H1 (cell line): ENCODE data around the gene TACC2. TPM values are rescaled to one million over a fixed set of nuclear protein-coding genes. Genes with fewer than 3 reads are reported as not detected.

ENCODE experiments used
- CTCF ChIA-PET: fragments of 300-600 bp; sonication (Branson Sonifier 250); formaldehyde crosslinking; loops from one replicate; lab custom pipeline; 2021; ENCODE audit not compliant: partially characterized antibody; lab: Charles Lee
- POLR2A ChIA-PET: fragments of 300-600 bp; sonication (Branson Sonifier 250); formaldehyde crosslinking; loops from one replicate; lab custom pipeline; 2021; ENCODE audit warnings: inconsistent platforms; ENCODE audit not compliant: partially characterized antibody; lab: Charles Lee
- DNase-seq, 2 experiments: peaks; one replicate each; pipeline versions ENCODE4 v3.0.0 to v3.0.0-alpha.2; 2010 to 2022; ENCODE audit warnings: low spot score in 2 of 2, low read depth in 1 of 2, mixed read lengths in 1 of 2
- FAIRE-seq: peaks from 2 replicates; lab custom pipeline; 2011; peaks lifted over from hg19 to GRCh38; lab: Jason Lieb, UNC
- H2AFZ ChIP-seq: 2 replicates; pipeline ENCODE4 v1.8.1; 2012; ENCODE audit warnings: low read length, inconsistent platforms
- H2AK5ac ChIP-seq: 2 replicates; pipeline ENCODE4 v1.6.1; 2013; ENCODE audit warnings: low read depth, low read length
- H2BK120ac ChIP-seq: replicated peaks from 2 replicates; pipeline ENCODE3; 2013; ENCODE audit warnings: low read depth, low read length, inconsistent platforms
- H2BK12ac ChIP-seq: 2 replicates; pipeline ENCODE4 v1.6.1; 2013; ENCODE audit warnings: low read depth, low read length
- H2BK15ac ChIP-seq: 2 replicates; pipeline ENCODE4 v1.6.1; 2013; ENCODE audit warnings: low read length
- H2BK20ac ChIP-seq: 2 replicates; pipeline ENCODE4 v1.6.1; 2013; ENCODE audit warnings: low read length
- H2BK5ac ChIP-seq: 2 replicates; pipeline ENCODE4 v1.6.1; 2013; ENCODE audit warnings: low read depth, low read length
- H3K14ac ChIP-seq: 2 replicates; pipeline ENCODE4 v1.6.1; 2013; ENCODE audit warnings: inconsistent platforms; ENCODE audit not compliant: insufficient read length
- H3K18ac ChIP-seq: 2 replicates; pipeline ENCODE4 v1.6.1; 2013; ENCODE audit warnings: low read length; ENCODE audit errors: extremely low read depth
- H3K23ac ChIP-seq: 2 replicates; pipeline ENCODE4 v1.6.1; 2013; ENCODE audit warnings: inconsistent platforms; ENCODE audit not compliant: insufficient read length
- H3K23me2 ChIP-seq: 2 replicates; pipeline ENCODE4 v1.6.1; 2013; ENCODE audit warnings: low read depth, low read length
- H3K27ac ChIP-seq: 2 replicates; pipeline ENCODE4 v1.6.1; 2011; ENCODE audit warnings: low read depth, low read length, inconsistent platforms
- H3K27me3 ChIP-seq, 4 experiments: replicated peaks in 1 of 4; 1 replicate in 1 of 4; 2 replicates in 3 of 4; pipeline versions ENCODE4 v1.6.1 to v1.8.1; 2011 to 2013; ENCODE audit warnings: low read length in 3 of 4, mild to moderate bottlenecking in 3 of 4, inconsistent platforms in 2 of 4, mixed read lengths in 2 of 4, moderate library complexity in 1 of 4; ENCODE audit not compliant: control insufficient read depth in 3 of 4, insufficient read depth in 3 of 4; ENCODE audit errors: extremely low read depth in 1 of 4
- H3K36me3 ChIP-seq, 4 experiments: 2 replicates each; pipeline versions ENCODE4 v1.6.1 to v1.8.1; 2011 to 2013; ENCODE audit warnings: mild to moderate bottlenecking in 4 of 4, low read length in 3 of 4, moderate library complexity in 2 of 4, control low read depth in 1 of 4, inconsistent platforms in 1 of 4; ENCODE audit not compliant: insufficient read depth in 4 of 4, control insufficient read depth in 2 of 4
- H3K4ac ChIP-seq: replicated peaks from 2 replicates; pipeline ENCODE3; 2013; ENCODE audit warnings: low read length, low read depth, mixed read lengths, inconsistent platforms; ENCODE audit not compliant: insufficient read length
- H3K4me1 ChIP-seq, 4 experiments: replicated peaks in 1 of 4; 1 replicate in 1 of 4; 2 replicates in 3 of 4; pipeline versions ENCODE4 v1.6.1 to v1.8.1; 2011 to 2013; ENCODE audit warnings: low read length in 3 of 4, inconsistent platforms in 2 of 4, mixed read lengths in 1 of 4; ENCODE audit not compliant: insufficient read depth in 4 of 4, control insufficient read depth in 3 of 4
- H3K4me2 ChIP-seq, 2 experiments: 2 replicates each; pipeline versions ENCODE4 v1.6.1 to v1.8.1; 2011 to 2013; ENCODE audit warnings: low read depth in 2 of 2, low read length in 2 of 2, control low read depth in 1 of 2, inconsistent platforms in 1 of 2, mild to moderate bottlenecking in 1 of 2; ENCODE audit not compliant: insufficient read depth in 1 of 2
- H3K4me3 ChIP-seq, 4 experiments: fragments of 200-600, 300-600 bp in 1 of 4; sonication (generic), shearing (Covaris generic), sonication (Bioruptor Twin) in 1 of 4; 2 replicates each; pipeline versions ENCODE4 v1.5.1 to v1.8.1; 2011 to 2016; ENCODE audit warnings: low read length in 4 of 4, low read depth in 3 of 4, control low read depth in 2 of 4, inconsistent platforms in 2 of 4, mild to moderate bottlenecking in 2 of 4, mixed read lengths in 1 of 4, moderate library complexity in 1 of 4; ENCODE audit not compliant: insufficient read depth in 2 of 4; ENCODE audit errors: extremely low read depth in 1 of 4
- H3K56ac ChIP-seq: replicated peaks from 2 replicates; pipeline ENCODE3; 2013; ENCODE audit warnings: low read depth, mild to moderate bottlenecking, mixed read lengths, low read length, inconsistent platforms; ENCODE audit not compliant: insufficient read length
- H3K79me1 ChIP-seq: 2 replicates; pipeline ENCODE4 v1.6.1; 2013; ENCODE audit warnings: low read depth, low read length, control low read depth
- H3K79me2 ChIP-seq, 2 experiments: 2 replicates each; pipeline versions ENCODE4 v1.6.1 to v1.8.1; 2012 to 2013; ENCODE audit warnings: low read length in 2 of 2, mild to moderate bottlenecking in 2 of 2, inconsistent platforms in 1 of 2; ENCODE audit not compliant: insufficient read depth in 2 of 2, control insufficient read depth in 1 of 2
- H3K9ac ChIP-seq, 4 experiments: replicated peaks in 1 of 4; 1 replicate in 1 of 4; 2 replicates in 3 of 4; pipeline versions ENCODE4 v1.6.1 to v1.8.1; 2011 to 2013; ENCODE audit warnings: low read depth in 3 of 4, low read length in 3 of 4, control low read depth in 2 of 4, mild to moderate bottlenecking in 2 of 4, moderate library complexity in 2 of 4, inconsistent platforms in 1 of 4; ENCODE audit errors: extremely low read depth in 1 of 4
- H3K9me3 ChIP-seq, 2 experiments: 2 replicates each; pipeline versions ENCODE4 v1.6.1 to v1.8.1; 2012 to 2013; ENCODE audit warnings: mild to moderate bottlenecking in 2 of 2, moderate library complexity in 2 of 2, control low read depth in 1 of 2, inconsistent platforms in 1 of 2, low read depth in 1 of 2, low read length in 1 of 2, mixed read lengths in 1 of 2; ENCODE audit not compliant: insufficient read depth in 2 of 2
- H4K20me1 ChIP-seq, 2 experiments: replicated peaks in 1 of 2; 2 replicates each; pipeline versions ENCODE3 to v1.8.1; 2011 to 2013; ENCODE audit warnings: inconsistent platforms in 2 of 2, low read length in 2 of 2, mild to moderate bottlenecking in 1 of 2; ENCODE audit not compliant: insufficient read depth in 2 of 2, control insufficient read depth in 1 of 2
- H4K5ac ChIP-seq: 2 replicates; pipeline ENCODE4 v1.6.1; 2013; ENCODE audit warnings: low read length, low read depth, mixed read lengths, inconsistent platforms; ENCODE audit not compliant: insufficient read length
- H4K8ac ChIP-seq: 2 replicates; pipeline ENCODE4 v1.8.0; 2013; ENCODE audit warnings: mild to moderate bottlenecking, moderate library complexity, low read length, inconsistent platforms; ENCODE audit not compliant: insufficient read depth; ENCODE audit errors: extremely low read depth
- H4K91ac ChIP-seq: replicated peaks from 2 replicates; pipeline ENCODE3; 2013; ENCODE audit warnings: low read length, mixed read lengths, inconsistent platforms; ENCODE audit not compliant: insufficient read length
- BRCA1 ChIP-seq: IDR thresholded peaks from 2 replicates; pipeline ENCODE4 v1.6.1; 2012; ENCODE audit warnings: low read depth, low read length, improper control_type of control experiment
- GTF2F1 ChIP-seq: IDR thresholded peaks from 2 replicates; pipeline ENCODE4 v1.6.1; 2012; ENCODE audit warnings: low read depth, low read length, improper control_type of control experiment, borderline replicate concordance
- HDAC6 ChIP-seq: IDR thresholded peaks from one replicate; pipeline ENCODE4 v1.7.1; 2012; ENCODE audit warnings: low read depth, mild to moderate bottlenecking, inconsistent platforms, low read length, moderate library complexity
- RFX5 ChIP-seq: IDR thresholded peaks from 2 replicates; pipeline ENCODE4 v1.6.1; 2011; ENCODE audit warnings: low read depth, low read length, improper control_type of control experiment, borderline replicate concordance
- WGBS, 2 experiments: shearing (Covaris generic) in 1 of 2; methylation state at CpG; one replicate each; pipeline versions ENCODE4 v1.1.6 to v1.1.7; 2013 to 2015; ENCODE audit warnings: low lambda C conversion rate in 2 of 2, mixed read lengths in 2 of 2, inconsistent platforms in 1 of 2, low coverage in 1 of 2, missing lambda C conversion rate in 1 of 2; ENCODE audit not compliant: insufficient replicate concordance in 2 of 2, insufficient coverage in 1 of 2, insufficient read length in 1 of 2; ENCODE audit errors: extremely low coverage in 1 of 2, missing lambda C conversion rate in 1 of 2; 5-methylcytosine and 5-hydroxymethylcytosine counted together
- polyA plus RNA-seq, 7 experiments: library from polyadenylated mRNA; depleted of rRNA in 3 of 7; stranded (reverse) in 5 of 7; unstranded in 2 of 7; fragments of >200 nt in 5 of 7; fragments of 200-250 nt in 2 of 7; gene quantifications; 1 replicate in 5 of 7; 2 replicates in 1 of 7; 4 replicates in 1 of 7; pipeline versions ENCODE4 v1.2.1 to v1.2.3, GENCODE V29; 2011 to 2013; ENCODE audit warnings: missing spikeins in 2 of 7, mixed read lengths in 2 of 7
- total RNA-seq: library from RNA; stranded (reverse); fragmentation: NEBNext Ultra II Directional; extraction: Animal tissue kit (Norgen Biotek cat#: 25700); gene quantifications from 2 replicates; pipeline ENCODE4 v1.2.1, GENCODE V29; 2021
- TF ChIP-seq, protein P1 (sequence below): IDR thresholded peaks from 2 replicates; pipeline ENCODE4 v1.6.1; 2012; ENCODE audit warnings: inconsistent platforms

TACC2 gene
- total and polyA plus RNA-seq, 2 of the 8 experiments (the other 6 are each of a cell fraction or from before 2014, with no cell fraction given), result 21.2 to 46.6 TPM

DNA sequence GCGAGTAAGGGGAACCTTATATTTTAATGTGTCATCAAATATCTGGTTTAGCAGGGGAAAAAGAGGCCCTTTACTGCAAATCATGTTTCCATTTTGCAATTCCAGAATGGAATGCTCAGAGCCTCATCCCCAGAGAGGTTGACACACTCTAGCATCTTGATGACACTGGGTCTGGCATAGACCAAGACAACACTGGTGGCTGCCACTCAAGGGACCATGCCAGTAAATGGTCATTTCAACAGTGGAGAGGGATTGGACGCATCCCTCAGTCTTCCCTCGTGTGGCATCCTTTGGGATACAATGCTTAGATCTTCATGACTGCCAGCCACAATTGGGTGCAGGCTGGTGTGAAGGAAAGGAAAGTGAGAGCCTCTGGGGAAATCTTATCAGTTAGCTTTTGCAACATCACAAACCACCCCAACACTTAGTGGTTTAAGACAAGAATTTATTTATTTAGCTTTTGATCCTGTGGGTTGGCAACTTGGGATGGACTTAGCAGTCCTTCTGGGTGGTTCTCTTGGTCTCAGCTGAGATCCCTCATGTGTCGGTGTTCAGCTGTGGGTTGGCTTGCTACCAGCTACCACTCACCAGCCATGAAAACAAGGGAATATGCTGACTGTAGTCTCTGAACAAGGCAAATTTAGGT, 21.6 kb downstream of the TACC2 start:
- H3K14ac ChIP-seq, result no peak overlapping the region
- H3K4me3 ChIP-seq, result no peak overlapping the region
- H3K4me1 ChIP-seq, result no peaks in the 10 kb centered on the region
- no peak overlapping the region for H2AFZ ChIP-seq
- FAIRE-seq, result no peak
- H3K27me3 ChIP-seq, result no peaks in the 10 kb centered on the region
- no peak overlapping the region for H3K9ac ChIP-seq
- WGBS, 2 experiments, result 88% methylated on average over 4 of the region's 4 CpGs; no CpG with 5 or more reads in 1 of the 2 experiments
- H2BK15ac ChIP-seq, result no peak overlapping the region
- H2BK120ac ChIP-seq, result no peak overlapping the region
- H3K27ac ChIP-seq, result no peak overlapping the region
- DNase-seq, result no peak
- no peak overlapping the region for H3K23ac ChIP-seq
- no peak overlapping the region for H3K56ac ChIP-seq
- no peaks in the 10 kb centered on the region for H3K79me2 ChIP-seq
- no peak overlapping the region for H3K4ac ChIP-seq
- H2BK20ac ChIP-seq, result no peak overlapping the region
- POLR2A ChIA-PET, result no interaction called here
- H2BK5ac ChIP-seq, result no peak overlapping the region
- H4K91ac ChIP-seq, result no peak overlapping the region
- H3K9me3 ChIP-seq, result no peaks in the 10 kb centered on the region
- H4K5ac ChIP-seq, result no peak overlapping the region
- no peak overlapping the region for H3K4me2 ChIP-seq
- no peaks in the 10 kb centered on the region for H3K36me3 ChIP-seq
- no peaks in the 10 kb centered on the region for H3K79me1 ChIP-seq
- no peaks in the 10 kb centered on the region for H4K20me1 ChIP-seq
- H4K8ac ChIP-seq, result no peak overlapping the region
- H2BK12ac ChIP-seq, result no peak overlapping the region
- H2AK5ac ChIP-seq, result no peak overlapping the region
- no peak overlapping the region for H3K18ac ChIP-seq
- CTCF ChIA-PET, result no interaction called here
- TF ChIP-seq RFX5 (no peak), BRCA1 (no peak), GTF2F1 (no peak), HDAC6 (no peak)
- TF ChIP-seq, protein P1, sequence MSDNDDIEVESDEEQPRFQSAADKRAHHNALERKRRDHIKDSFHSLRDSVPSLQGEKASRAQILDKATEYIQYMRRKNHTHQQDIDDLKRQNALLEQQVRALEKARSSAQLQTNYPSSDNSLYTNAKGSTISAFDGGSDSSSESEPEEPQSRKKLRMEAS, result no peak
- TF ChIP-seq, all 59 proteins: peak for 0
- H3K23me2 ChIP-seq, result no peaks in the 10 kb centered on the region
